HG02938 (cell line): ENCODE data around the gene LRCH1.

Experiments
- ATAC-seq: cut with Tn5 transposase; IDR thresholded peaks from one replicate; pipeline ENCODE4 v1.9.1; 2021; ENCODE audit warnings: mild to moderate bottlenecking, moderate library complexity; ENCODE audit not compliant: unreplicated experiment

The LRCH1 gene

DNA sequence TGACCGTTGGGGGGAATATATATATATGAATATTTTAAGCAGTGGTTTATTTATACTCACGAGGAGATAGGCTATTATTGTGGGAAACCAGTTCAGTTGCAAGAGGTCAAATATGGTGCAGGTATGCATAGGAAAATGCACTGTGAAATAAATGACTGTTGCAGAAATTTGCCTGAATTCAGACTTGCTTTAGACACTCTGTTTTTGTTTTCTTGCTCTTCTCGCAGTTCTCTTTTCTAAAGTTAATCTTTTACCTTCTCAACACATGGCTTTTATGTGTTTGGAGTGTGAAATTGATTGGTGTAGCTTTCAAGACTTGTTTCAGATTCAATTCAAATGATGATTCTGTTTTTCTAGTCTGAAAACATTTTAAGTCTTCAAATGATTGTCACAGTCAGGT lies 109.7 kb downstream of the LRCH1 start:
- ATAC-seq: peak; percentile 58

DNA sequence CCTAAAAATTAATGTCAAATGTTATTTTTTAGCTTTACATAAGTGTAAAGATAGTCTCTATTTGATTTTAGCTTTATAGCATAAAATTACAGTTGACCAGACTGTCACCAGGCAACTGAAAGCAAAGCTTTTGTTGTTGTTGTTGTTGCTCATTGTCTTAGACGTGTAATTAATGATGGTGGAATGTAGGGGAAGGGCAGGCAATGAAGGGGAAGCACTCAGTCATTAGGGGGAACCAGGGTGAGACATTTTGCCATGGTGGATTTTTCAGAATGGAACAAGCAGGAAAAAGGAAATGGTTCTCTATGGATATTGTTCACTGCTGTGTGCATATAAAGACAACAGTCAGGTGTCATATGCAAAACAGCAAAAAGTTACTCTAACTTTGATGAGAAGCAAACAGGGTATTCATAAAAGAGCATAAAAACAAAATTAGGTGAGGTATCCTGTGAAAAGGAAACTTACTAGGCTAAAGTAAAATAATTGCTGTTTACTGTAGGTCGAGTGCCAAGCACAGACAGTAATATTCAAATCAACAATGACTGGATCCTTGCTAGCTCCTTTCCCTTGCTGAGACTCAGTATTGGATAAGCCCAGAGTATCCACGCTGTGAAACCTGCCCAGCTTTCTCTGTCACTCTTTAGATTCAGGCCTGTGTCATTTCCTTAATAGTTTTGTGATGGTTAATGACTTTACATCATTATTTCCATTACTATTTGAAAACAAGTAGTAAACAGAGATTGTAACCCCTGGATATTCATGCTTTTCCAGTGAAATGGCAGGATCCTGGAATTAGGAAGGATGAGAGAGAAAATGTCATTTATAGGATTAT lies 110.5 kb downstream of the LRCH1 start:
- no peak for ATAC-seq

DNA sequence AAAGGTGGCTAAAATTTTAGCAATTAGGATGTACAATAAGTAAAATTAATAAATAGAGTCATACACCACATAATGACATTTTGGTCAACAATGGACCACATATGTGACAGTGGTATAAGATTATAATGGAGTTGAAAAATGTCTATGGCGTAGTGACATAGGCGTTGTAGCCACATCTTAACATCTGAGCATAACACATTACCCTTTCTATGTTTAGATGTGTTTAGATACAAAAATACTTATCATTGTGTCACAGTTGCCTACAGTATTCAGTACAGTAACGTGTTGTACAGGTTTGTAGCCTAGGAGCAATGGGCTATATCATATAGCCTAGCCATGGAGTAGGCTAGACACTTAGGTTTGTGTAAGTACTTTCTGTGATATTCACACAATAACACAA lies 111.2 kb downstream of the LRCH1 start:
- no peak for ATAC-seq

DNA sequence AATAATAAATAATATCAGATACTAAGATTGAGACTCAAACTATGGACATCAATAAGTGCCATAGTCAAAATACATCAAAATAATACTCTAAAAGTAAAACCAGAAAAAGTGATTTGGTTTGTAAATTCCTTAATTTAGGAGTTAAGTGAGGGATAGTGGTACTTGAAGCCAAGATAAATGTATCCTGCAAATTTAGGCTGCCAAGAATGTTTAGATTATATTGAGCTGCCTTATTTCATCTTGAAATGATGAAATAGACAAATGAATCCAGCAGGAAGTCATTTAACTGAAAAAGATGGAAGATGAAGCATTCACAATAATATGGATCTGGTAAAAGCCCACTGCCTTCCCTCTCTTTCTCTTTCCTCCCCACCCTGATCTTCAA lies 112.3 kb downstream of the LRCH1 start:
- ATAC-seq: no peak

DNA sequence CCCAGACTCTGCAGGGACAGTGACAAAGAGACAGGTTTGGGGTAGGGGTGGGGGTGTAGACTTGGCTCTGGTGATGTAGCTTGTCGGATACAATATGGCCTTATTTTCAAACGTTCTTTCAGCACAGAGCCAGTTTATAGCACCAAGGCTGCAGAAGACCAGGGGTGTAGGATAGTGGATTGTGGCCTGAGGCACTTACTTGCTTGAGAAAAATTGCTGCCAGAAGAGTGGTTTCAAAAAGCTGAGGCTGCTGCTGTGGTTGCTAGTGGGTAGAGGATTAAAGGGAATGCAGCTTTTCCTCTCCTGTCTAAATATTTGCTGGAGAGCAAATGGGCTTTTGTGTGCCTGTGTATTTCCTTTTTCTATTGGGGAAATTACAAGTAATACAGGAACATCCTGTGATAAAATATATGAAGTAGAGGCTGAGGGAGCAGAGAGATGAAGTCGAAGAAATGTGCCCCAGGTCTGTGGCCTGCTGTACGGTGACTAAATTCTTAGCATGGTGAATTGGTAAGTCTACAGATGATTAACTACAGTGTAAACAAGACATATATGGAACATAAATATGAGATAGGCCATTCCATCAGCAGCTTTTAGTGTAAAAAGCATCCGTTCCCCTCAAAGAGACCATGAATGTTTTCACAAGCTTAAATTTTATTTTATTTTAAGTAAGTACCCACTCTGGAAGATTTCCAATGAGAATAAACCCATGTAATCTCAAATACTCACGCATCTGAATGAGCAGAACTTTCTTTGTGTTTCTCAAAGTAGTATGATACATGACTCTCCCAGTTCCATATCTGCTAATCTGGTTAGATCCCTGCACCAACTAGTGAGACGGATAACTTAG lies 112.9 kb downstream of the LRCH1 start:
- ATAC-seq: no peak

- ATAC-seq: no peak
Observed at GRCh38 chr13:46666727-46667456, 113.9 kb downstream of the LRCH1 start.

DNA sequence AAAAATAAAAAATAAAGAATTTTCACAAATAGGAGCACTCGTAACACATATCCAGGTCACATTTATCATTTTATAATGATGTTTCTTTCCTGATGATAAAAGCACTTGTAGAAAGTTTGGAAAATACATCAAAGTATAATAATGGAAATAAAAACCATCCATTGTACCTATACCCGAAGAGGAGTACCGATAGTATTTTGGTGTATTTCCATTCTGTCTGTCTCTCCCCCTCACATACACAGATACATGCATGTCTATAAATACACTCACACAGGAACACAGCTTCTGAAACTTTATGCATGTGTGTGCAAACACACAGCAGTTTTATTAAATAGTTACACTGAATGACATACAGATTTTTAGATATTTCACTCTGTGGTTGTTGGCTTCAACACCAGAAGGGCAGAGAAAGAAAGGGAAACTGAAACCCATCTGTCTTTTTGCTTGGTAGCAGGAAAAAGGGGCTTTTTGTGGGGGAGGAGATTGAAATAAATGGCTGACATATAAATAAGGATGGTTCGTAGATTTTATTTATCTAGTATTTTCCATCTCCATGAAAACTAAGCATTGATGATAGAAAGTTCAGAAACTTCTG lies 114.8 kb downstream of the LRCH1 start:
- peak; percentile 59 for ATAC-seq

DNA sequence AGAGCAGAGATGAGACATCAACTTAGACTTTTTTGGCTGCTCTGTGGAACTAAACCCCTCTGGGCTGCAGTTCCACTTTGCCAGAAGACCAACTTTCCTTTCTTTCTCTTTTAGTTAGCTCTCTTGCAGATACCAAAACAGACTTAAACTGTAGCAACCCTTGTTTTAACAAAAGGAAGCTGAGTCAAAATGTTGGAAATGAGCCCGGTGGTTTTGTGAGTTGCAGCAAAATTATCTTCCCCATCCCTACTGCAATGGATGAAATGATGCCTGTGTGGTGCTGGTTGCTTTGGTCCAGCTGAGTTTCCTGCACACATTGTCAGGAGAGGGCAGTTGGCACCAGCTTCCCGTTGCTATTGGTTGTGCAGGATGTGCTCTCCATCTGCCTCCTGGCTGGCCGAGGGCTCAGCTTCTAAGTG lies 115.3 kb downstream of the LRCH1 start:
- ATAC-seq: peak; percentile 22

GRCh38 chr13:46668931-46669525 lies 116.1 kb downstream of the LRCH1 start:
- no peak for ATAC-seq

- no peak for ATAC-seq
Observed at GRCh38 chr13:46672338-46673090, 119.5 kb downstream of the LRCH1 start.

DNA sequence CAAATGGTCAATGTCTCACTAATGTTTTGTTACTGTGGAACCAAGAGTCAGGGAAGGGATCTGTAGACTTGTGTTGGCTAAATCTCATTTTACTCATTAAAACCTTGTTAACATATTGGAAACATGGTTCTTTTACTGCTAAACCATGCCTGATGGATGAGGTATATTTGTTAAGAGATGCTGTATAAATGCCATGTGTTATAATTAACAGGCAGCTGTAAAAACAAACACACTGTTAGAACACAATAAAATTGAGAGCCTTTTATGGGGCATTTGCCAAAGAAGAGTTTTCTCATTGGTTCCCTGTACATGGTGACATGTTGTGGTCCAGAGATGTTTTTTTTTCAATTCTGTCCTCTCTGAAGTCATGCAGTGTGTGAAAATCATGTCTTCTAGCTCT lies 122.0 kb downstream of the LRCH1 start:
- ATAC-seq: no peak

GRCh38 chr13:46676378-46676725 lies 123.4 kb downstream of the LRCH1 start:
- no peak for ATAC-seq

DNA sequence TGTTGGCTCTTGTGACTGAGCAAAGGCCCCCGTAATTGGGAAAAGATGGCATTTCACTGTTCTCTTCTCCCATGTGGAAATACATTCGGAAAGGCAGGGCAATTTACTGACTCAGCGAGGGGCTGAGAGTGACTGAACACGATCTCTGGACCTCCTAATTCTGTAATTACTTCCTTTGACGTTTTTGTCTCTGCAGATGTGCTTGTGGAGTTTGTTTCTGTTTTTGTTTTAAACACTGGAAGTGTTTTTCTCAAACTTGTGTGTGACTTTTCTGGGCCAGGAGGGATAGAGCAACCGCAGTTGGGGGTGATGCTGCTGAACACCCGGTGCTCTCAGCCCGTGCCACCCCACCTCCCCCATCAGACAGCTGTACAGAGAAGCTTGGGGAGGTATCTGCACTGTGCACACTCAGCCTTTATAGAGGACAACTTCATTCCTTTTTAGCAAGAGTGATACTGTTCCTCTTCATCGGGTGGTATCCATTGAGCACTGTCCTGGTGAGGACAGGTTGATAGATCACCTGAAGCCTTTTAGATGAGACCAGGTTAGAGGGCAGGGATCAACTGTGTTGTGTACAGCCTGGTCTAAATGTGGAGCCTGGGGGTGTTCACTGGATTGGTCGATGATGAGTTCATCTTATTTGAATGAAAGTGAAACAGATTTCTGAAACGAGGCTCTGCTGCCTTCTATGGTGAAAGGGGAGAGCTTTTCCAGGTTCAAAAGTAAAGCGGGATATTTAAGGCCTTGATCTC lies 126.6 kb downstream of the LRCH1 start:
- ATAC-seq: peak; percentile 90

DNA sequence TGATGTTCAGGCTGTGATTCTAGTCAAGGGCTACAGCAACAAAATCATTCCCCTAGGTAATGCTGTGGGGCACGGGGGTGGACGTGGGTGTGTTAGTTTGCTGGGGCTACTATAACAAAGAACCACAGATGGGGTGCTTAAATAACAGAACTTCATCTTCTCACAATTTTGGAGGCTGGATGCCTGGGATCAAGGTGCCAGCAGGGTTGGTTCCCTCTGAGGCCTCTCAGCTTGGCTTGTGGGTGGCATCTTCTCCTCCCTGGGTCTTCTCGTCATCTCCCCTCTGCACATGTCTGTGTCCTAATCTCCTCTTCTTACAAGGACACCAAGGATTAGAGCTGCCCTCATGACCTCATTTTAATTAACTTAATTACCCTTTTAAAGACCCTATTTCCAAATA lies 129.0 kb downstream of the LRCH1 start:
- no peak for ATAC-seq

- no peak for ATAC-seq
Observed at GRCh38 chr13:46682707-46683106, 129.7 kb downstream of the LRCH1 start.

- ATAC-seq: no peak
Observed at GRCh38 chr13:46683676-46684260, 130.8 kb downstream of the LRCH1 start.

GRCh38 chr13:46684287-46685001 lies 131.5 kb downstream of the LRCH1 start:
- no peak for ATAC-seq

- no peak for ATAC-seq
Observed at GRCh38 chr13:46685006-46685730, 132.2 kb downstream of the LRCH1 start.
